GM12891 (cell line): Measurements from ENCODE around the gene ROBO1.

Experiments
- POLR2A ChIP-seq: IDR thresholded peaks from 2 replicates; pipeline ENCODE4 v1.6.1; 2011; ENCODE audit warnings: low read depth, low read length, control low read depth
- POLR2AphosphoS5 ChIP-seq: IDR thresholded peaks from 2 replicates; pipeline ENCODE4 v1.6.1; 2011; ENCODE audit warnings: low read depth, low read length, control low read depth

DNA sequence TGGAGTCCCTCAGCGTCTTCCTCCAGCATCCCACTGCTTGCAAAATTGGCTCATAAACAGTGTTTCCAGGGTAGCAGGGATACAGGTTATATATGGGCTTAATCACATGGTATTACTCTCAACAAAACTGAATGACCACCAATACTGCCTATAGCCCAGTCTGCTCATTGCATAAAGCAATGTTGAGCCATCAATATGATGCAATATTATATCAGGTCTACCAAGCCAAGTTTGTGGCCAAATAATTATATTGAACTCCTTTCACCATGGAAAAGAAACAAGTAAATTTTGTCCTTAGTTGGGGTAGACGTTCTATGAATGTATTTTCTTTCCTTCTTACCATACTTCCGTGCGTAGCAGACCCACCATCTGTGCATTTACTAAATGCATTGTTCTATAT, 652.3 kb downstream of the ROBO1 start:
- TF ChIP-seq POLR2A (no peak), POLR2AphosphoS5 (no peak)
